H9 (cell line): ENCODE data around the gene SHH. TPM values are rescaled to one million over a fixed set of nuclear protein-coding genes. Genes with fewer than 3 reads are reported as not detected.

Experiments used
- DNase-seq: peaks from one replicate; pipeline ENCODE4 v3.0.0-alpha.2; 2017
- H2AFZ ChIP-seq: one replicate; pipeline ENCODE4 v1.6.1; 2013; ENCODE audit warnings: mild to moderate bottlenecking, low read length, control low read depth, moderate library complexity
- H2AK5ac ChIP-seq: 2 replicates; pipeline ENCODE4 v1.6.1; 2013; ENCODE audit warnings: low read length, control low read depth, mixed read lengths; ENCODE audit not compliant: insufficient read length
- H2BK120ac ChIP-seq: one replicate; pipeline ENCODE4 v1.6.1; 2013; ENCODE audit warnings: low read depth, mild to moderate bottlenecking, low read length, control low read depth, inconsistent platforms; ENCODE audit not compliant: poor library complexity, severe bottlenecking
- H2BK12ac ChIP-seq: 2 replicates; pipeline ENCODE4 v1.6.1; 2013; ENCODE audit warnings: low read length, control low read depth, mixed read lengths, low read depth; ENCODE audit not compliant: insufficient read length
- H2BK15ac ChIP-seq: 2 replicates; pipeline ENCODE4 v1.6.1; 2013; ENCODE audit warnings: low read depth, low read length, control low read depth
- H2BK20ac ChIP-seq: one replicate; pipeline ENCODE4 v1.6.1; 2013; ENCODE audit warnings: low read depth, mild to moderate bottlenecking, low read length, control low read depth, inconsistent platforms; ENCODE audit not compliant: poor library complexity, severe bottlenecking
- H2BK5ac ChIP-seq: 2 replicates; pipeline ENCODE4 v1.6.1; 2013; ENCODE audit warnings: low read length, control low read depth, mixed read lengths; ENCODE audit not compliant: insufficient read length
- H3K14ac ChIP-seq: 2 replicates; pipeline ENCODE4 v1.6.1; 2013; ENCODE audit warnings: low read length, control low read depth; ENCODE audit not compliant: insufficient read depth
- H3K18ac ChIP-seq: 2 replicates; pipeline ENCODE4 v1.6.1; 2013; ENCODE audit warnings: low read depth, mild to moderate bottlenecking, mixed read lengths, low read length, control low read depth; ENCODE audit not compliant: insufficient read length
- H3K23ac ChIP-seq: 2 replicates; pipeline ENCODE4 v1.6.1; 2013; ENCODE audit warnings: low read length, control low read depth, mixed read lengths, low read depth; ENCODE audit not compliant: insufficient read length
- H3K23me2 ChIP-seq: 2 replicates; pipeline ENCODE4 v1.6.1; 2013; ENCODE audit warnings: low read depth, mild to moderate bottlenecking, mixed read lengths, low read length, control low read depth; ENCODE audit not compliant: insufficient read length, poor library complexity, severe bottlenecking
- H3K27ac ChIP-seq: 2 replicates; pipeline ENCODE4 v1.5.1; 2013; ENCODE audit warnings: low read length, control low read depth, mixed read lengths, low read depth; ENCODE audit not compliant: insufficient read length
- H3K27me3 ChIP-seq: 2 replicates; pipeline ENCODE4 v1.6.1; 2013; ENCODE audit warnings: low read length, control low read depth, inconsistent platforms; ENCODE audit not compliant: insufficient read depth
- H3K4ac ChIP-seq: 2 replicates; pipeline ENCODE4 v1.6.1; 2013; ENCODE audit warnings: low read depth, mild to moderate bottlenecking, control low read depth, inconsistent platforms, low read length, moderate library complexity
- H3K4me1 ChIP-seq: 2 replicates; pipeline ENCODE4 v1.6.1; 2013; ENCODE audit warnings: low read length, control low read depth, inconsistent platforms; ENCODE audit not compliant: insufficient read depth
- H3K4me2 ChIP-seq: 2 replicates; pipeline ENCODE4 v1.6.1; 2013; ENCODE audit warnings: low read length, control low read depth, mixed read lengths; ENCODE audit not compliant: insufficient read length, insufficient read depth
- H3K56ac ChIP-seq: 2 replicates; pipeline ENCODE4 v1.6.1; 2013; ENCODE audit warnings: low read depth, mild to moderate bottlenecking, mixed read lengths, low read length, control low read depth; ENCODE audit not compliant: insufficient read length
- H3K79me1 ChIP-seq: 2 replicates; pipeline ENCODE4 v1.6.1; 2013; ENCODE audit warnings: low read depth, mild to moderate bottlenecking, moderate library complexity, low read length, control low read depth, inconsistent platforms; ENCODE audit not compliant: insufficient read depth, poor library complexity, severe bottlenecking
- H3K79me2 ChIP-seq: 2 replicates; pipeline ENCODE4 v1.6.1; 2013; ENCODE audit warnings: low read length, control low read depth, inconsistent platforms; ENCODE audit not compliant: insufficient read depth
- H3K9ac ChIP-seq: 2 replicates; pipeline ENCODE4 v1.6.1; 2013; ENCODE audit warnings: low read length, control low read depth, mixed read lengths; ENCODE audit not compliant: insufficient read length; ENCODE audit errors: extremely low read depth
- H3K9me3 ChIP-seq: one replicate; pipeline ENCODE4 v1.6.1; 2013; ENCODE audit warnings: low read depth, low read length, inconsistent platforms; ENCODE audit not compliant: control insufficient read depth
- H3T11ph ChIP-seq: one replicate; pipeline ENCODE4 v1.6.1; 2013; ENCODE audit warnings: mild to moderate bottlenecking, low read length, control low read depth, inconsistent platforms
- H4K20me1 ChIP-seq: one replicate; pipeline ENCODE4 v1.6.1; 2013; ENCODE audit not compliant: control insufficient read depth, insufficient read length, insufficient read depth
- H4K5ac ChIP-seq: 2 replicates; pipeline ENCODE4 v1.6.1; 2013; ENCODE audit warnings: low read depth, mild to moderate bottlenecking, mixed read lengths, low read length, control low read depth; ENCODE audit not compliant: insufficient read length
- H4K8ac ChIP-seq: replicated peaks from 2 replicates; pipeline ENCODE4 v1.6.1; 2013; ENCODE audit warnings: low read length, control low read depth, mixed read lengths, low read depth; ENCODE audit not compliant: insufficient read length
- H4K91ac ChIP-seq: 2 replicates; pipeline ENCODE4 v1.6.1; 2013; ENCODE audit warnings: low read depth, mild to moderate bottlenecking, moderate library complexity, mixed read lengths, low read length, control low read depth; ENCODE audit not compliant: insufficient read length
- H3K27ac Mint-ChIP-seq, 3 experiments: 2 replicates in 2 of 3; 3 replicates in 1 of 3; pipeline ENCODE4 v1.8.0; 2020 to 2021; ENCODE audit warnings: mixed read lengths in 3 of 3, mild to moderate bottlenecking in 1 of 3, moderate library complexity in 1 of 3
- H3K27me3 Mint-ChIP-seq: 2 replicates; pipeline ENCODE4 v1.8.0; 2021; ENCODE audit warnings: low read depth, mild to moderate bottlenecking, moderate library complexity, mixed read lengths
- H3K36me3 Mint-ChIP-seq, 3 experiments: 2 replicates in 2 of 3; 3 replicates in 1 of 3; pipeline ENCODE4 v1.8.0; 2020 to 2021; ENCODE audit warnings: low read depth in 3 of 3, mixed read lengths in 3 of 3; ENCODE audit not compliant: insufficient read depth in 1 of 3
- H3K4me1 Mint-ChIP-seq, 2 experiments: 2 replicates each; pipeline ENCODE4 v1.8.0; 2020; ENCODE audit warnings: mixed read lengths in 2 of 2
- H3K4me3 Mint-ChIP-seq, 2 experiments: 2 replicates in 1 of 2; 3 replicates in 1 of 2; pipeline ENCODE4 v1.8.0; 2020 to 2021; ENCODE audit warnings: mild to moderate bottlenecking in 2 of 2, mixed read lengths in 2 of 2, moderate library complexity in 1 of 2
- H3K9me3 Mint-ChIP-seq, 2 experiments: 2 replicates in 1 of 2; 3 replicates in 1 of 2; pipeline ENCODE4 v1.8.0; 2020; ENCODE audit warnings: mild to moderate bottlenecking in 2 of 2, mixed read lengths in 2 of 2, moderate library complexity in 1 of 2
- WGBS: extraction: QIAGEN DNeasy Blood & Tissue Kit; methylation state at CpG from one replicate; pipeline ENCODE4 v1.1.7; 2013; ENCODE audit warnings: missing lambda C conversion rate, low lambda C conversion rate, mixed read lengths; ENCODE audit not compliant: insufficient read length; ENCODE audit errors: extremely low coverage; 5-methylcytosine and 5-hydroxymethylcytosine counted together
- total RNA-seq: library from RNA; stranded (reverse); gene quantifications from 2 replicates; pipeline ENCODE4 v1.2.1, GENCODE V29; 2021
- TF ChIP-seq, protein P1 (sequence below): fragments of 200-600 bp; sonication (generic); conservative IDR thresholded peaks from 3 replicates; pipeline ENCODE4 v1.8.0; 2021; ENCODE audit warnings: antibody characterized with exemption, mild to moderate bottlenecking

Gene SHH
- total RNA-seq, 1 experiment from 2014 or later: 0.07 TPM

GRCh38 chr7:155832581-155832981 is 20.3 kb upstream of the SHH start:
- TF ChIP-seq, protein P1, sequence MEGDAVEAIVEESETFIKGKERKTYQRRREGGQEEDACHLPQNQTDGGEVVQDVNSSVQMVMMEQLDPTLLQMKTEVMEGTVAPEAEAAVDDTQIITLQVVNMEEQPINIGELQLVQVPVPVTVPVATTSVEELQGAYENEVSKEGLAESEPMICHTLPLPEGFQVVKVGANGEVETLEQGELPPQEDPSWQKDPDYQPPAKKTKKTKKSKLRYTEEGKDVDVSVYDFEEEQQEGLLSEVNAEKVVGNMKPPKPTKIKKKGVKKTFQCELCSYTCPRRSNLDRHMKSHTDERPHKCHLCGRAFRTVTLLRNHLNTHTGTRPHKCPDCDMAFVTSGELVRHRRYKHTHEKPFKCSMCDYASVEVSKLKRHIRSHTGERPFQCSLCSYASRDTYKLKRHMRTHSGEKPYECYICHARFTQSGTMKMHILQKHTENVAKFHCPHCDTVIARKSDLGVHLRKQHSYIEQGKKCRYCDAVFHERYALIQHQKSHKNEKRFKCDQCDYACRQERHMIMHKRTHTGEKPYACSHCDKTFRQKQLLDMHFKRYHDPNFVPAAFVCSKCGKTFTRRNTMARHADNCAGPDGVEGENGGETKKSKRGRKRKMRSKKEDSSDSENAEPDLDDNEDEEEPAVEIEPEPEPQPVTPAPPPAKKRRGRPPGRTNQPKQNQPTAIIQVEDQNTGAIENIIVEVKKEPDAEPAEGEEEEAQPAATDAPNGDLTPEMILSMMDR: no peak
- Histone ChIP-seq H4K8ac (no peak overlapping the region), H2BK12ac (no peak overlapping the region), H2BK5ac (no peak overlapping the region), H4K5ac (no peak overlapping the region), H3K79me2 (no peaks in the 10 kb centered on the region), H2BK20ac (no peak overlapping the region), H3K56ac (no peak overlapping the region), H3K23ac (no peak overlapping the region), H3K9me3 (no peaks in the 10 kb centered on the region), H3K79me1 (no peaks in the 10 kb centered on the region), H3K4me1 (no peaks in the 10 kb centered on the region; the same call in 1 of the 2 replicates), H3K23me2 (no peaks in the 10 kb centered on the region), H3K4ac (no peak overlapping the region), H3K27ac (no peak overlapping the region), H3K9ac (no peak overlapping the region), H3K4me2 (no peak overlapping the region), H3K14ac (no peak overlapping the region; the same call in 1 of the 2 replicates), H2AK5ac (no peak overlapping the region), H2BK120ac (no peak overlapping the region), H2BK15ac (no peak overlapping the region), H3K18ac (no peak overlapping the region), H2AFZ (no peak overlapping the region), H4K91ac (no peak overlapping the region), H3K27me3 (no peaks in the 10 kb centered on the region), H3T11ph (no peak overlapping the region), H4K20me1 (peaks cover 3% of the 10 kb centered on the region)
- H3K27ac Mint-ChIP-seq: no peak overlapping the region; a peak in 1 of 7 replicates
- H3K4me1 Mint-ChIP-seq: peaks cover 14 to 22% of the 10 kb centered on the region in 2 experiments
- H3K9me3 Mint-ChIP-seq: no peaks in the 10 kb centered on the region; a peak in 1 of 5 replicates
- no peak for DNase-seq
- H3K27me3 Mint-ChIP-seq: peaks cover 9% of the 10 kb centered on the region
- no peaks in the 10 kb centered on the region for H3K36me3 Mint-ChIP-seq
- H3K4me3 Mint-ChIP-seq: no peak overlapping the region
- no CpG with 5 or more reads among the region's 7 CpGs for WGBS
